Panc1 (cell line): ENCODE data around the gene LTB4R2. TPM values are rescaled to one million over a fixed set of nuclear protein-coding genes. Genes with fewer than 3 reads are reported as not detected.
"Not testable (repeated sequence)": the region's sequence is repeated elsewhere in the genome, so short reads cannot be mapped to it uniquely, and the experiment has no call there.

ENCODE experiments used
- ATAC-seq: fragments of 200-7000 bp; cut with Tn5 transposase; 2 replicates; pipeline ENCODE4 v1.9.1; 2020; ENCODE audit warnings: mild to moderate bottlenecking, moderate library complexity
- BruUV-seq: library from RNA; stranded (reverse); fragments of 400-500 nt; replicated peaks from 2 replicates; lab custom pipeline; 2021; lab: Mats Ljungman, UMichigan
- CTCF ChIA-PET: fragments of 300-600 bp; sonication (Branson Sonifier 250); formaldehyde crosslinking; loops from one replicate; lab custom pipeline; 2022; ENCODE audit warnings: antibody characterized with exemption; lab: Charles Lee
- POLR2A ChIA-PET: fragments of 300-600 bp; sonication (Branson Sonifier 250); formaldehyde crosslinking; loops from one replicate; lab custom pipeline; 2022; ENCODE audit warnings: antibody characterized with exemption; lab: Charles Lee
- DNase-seq: peaks from one replicate; pipeline ENCODE4 v3.0.0-alpha.2; 2010; ENCODE audit warnings: low read depth, low spot score
- H3K27ac ChIP-seq: 2 replicates; pipeline ENCODE4 v1.5.1; 2011; ENCODE audit warnings: mild to moderate bottlenecking, low read length, inconsistent platforms
- H3K27me3 ChIP-seq: fragments of 200-500 bp; sonication (Bioruptor generic); 2 replicates; pipeline ENCODE4 v1.6.0; 2014; ENCODE audit warnings: low read length, inconsistent platforms; ENCODE audit not compliant: control insufficient read depth, insufficient read depth
- H3K36me3 ChIP-seq: fragments of 200-500 bp; sonication (Bioruptor generic); 2 replicates; pipeline ENCODE4 v1.5.1; 2014; ENCODE audit warnings: inconsistent platforms, mild to moderate bottlenecking, low read length, moderate library complexity; ENCODE audit not compliant: control insufficient read depth, insufficient read depth
- H3K4me1 ChIP-seq: 2 replicates; pipeline ENCODE4 v1.5.1; 2011; ENCODE audit warnings: inconsistent platforms, mild to moderate bottlenecking, low read length, moderate library complexity; ENCODE audit not compliant: control insufficient read depth, insufficient read depth
- H3K4me3 ChIP-seq, 2 experiments: 2 replicates each; pipeline ENCODE4 v1.5.1; 2011 to 2012; ENCODE audit warnings: low read depth in 2 of 2, low read length in 2 of 2, mild to moderate bottlenecking in 2 of 2, inconsistent platforms in 1 of 2, moderate library complexity in 1 of 2
- H3K9me3 ChIP-seq: fragments of 200-500 bp; sonication (Bioruptor generic); 2 replicates; pipeline ENCODE4 v1.5.1; 2014; ENCODE audit warnings: low read depth, mild to moderate bottlenecking, inconsistent platforms, low read length, moderate library complexity; ENCODE audit not compliant: control insufficient read depth, insufficient read depth
- POLR2AphosphoS5 ChIP-seq: IDR thresholded peaks from 2 replicates; pipeline ENCODE4 v1.6.1; 2012; ENCODE audit warnings: mild to moderate bottlenecking, low read depth, low read length, moderate library complexity
- SIN3A ChIP-seq: IDR thresholded peaks from 2 replicates; pipeline ENCODE4 v1.6.1; 2012; ENCODE audit warnings: low read depth, mild to moderate bottlenecking, low read length, moderate library complexity, borderline replicate concordance; ENCODE audit not compliant: insufficient read depth
- TCF7L2 ChIP-seq: IDR thresholded peaks from 2 replicates; pipeline ENCODE4 v1.6.1; 2011; ENCODE audit warnings: mild to moderate bottlenecking, low read depth, low read length, inconsistent platforms
- in situ Hi-C: cut with HindIII; loops from 2 replicates; pipeline ENCODE4 v1.10.0; 2016; ENCODE audit warnings: low sequenced_read_pairs, low pct_unique_long_range_greater_than_20kb
- intact Hi-C: fragments of 100-400 bp; cut with micrococcal nuclease; formaldehyde crosslinking; loops from one replicate; pipeline ENCODE4 v1.10.0; 2022; ENCODE audit not compliant: unreplicated experiment
- total RNA-seq: library from RNA; stranded (reverse); gene quantifications from one replicate; pipeline ENCODE4 v1.2.1, GENCODE V29; 2021; ENCODE audit not compliant: unreplicated experiment
- TF ChIP-seq, protein P1 (sequence below): fragments of 450-650 bp; IDR thresholded peaks from 2 replicates; pipeline ENCODE4 v1.5.1; 2017; ENCODE audit warnings: mild to moderate bottlenecking
- TF ChIP-seq, protein P2 (sequence below), 2 experiments: IDR thresholded peaks; 2 replicates each; pipeline ENCODE4 v1.6.1; 2011 to 2012; ENCODE audit warnings: low read depth in 2 of 2, control low read depth in 1 of 2, low read length in 1 of 2, mild to moderate bottlenecking in 1 of 2, moderate library complexity in 1 of 2; ENCODE audit not compliant: insufficient read depth in 1 of 2

Gene LTB4R2
- total RNA-seq, 1 experiment from 2014 or later: 6.9 TPM

DNA sequence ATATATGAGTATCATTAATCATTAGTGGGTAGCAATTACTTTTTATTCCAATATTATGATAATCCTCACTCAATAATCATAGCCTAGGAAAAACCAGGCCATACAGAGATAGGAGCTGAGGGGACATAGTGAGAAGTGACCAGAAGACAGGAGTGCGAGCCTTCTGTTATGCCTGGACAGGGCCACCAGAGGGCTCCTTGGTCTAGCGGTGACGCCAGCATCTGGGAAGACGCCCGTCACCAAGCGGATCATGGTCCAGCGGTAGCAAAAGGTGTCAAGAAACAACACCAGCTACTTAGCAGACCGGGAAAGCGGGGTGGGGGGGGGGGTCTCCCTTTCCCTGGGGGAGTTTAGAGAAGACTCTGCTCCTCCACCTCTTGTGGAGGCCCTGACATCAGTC, 18.0 kb downstream of the LTB4R2 start:
- H3K36me3 ChIP-seq, DNase-seq, BruUV-seq, H3K27me3 ChIP-seq, H3K9me3 ChIP-seq, ATAC-seq, POLR2A ChIA-PET, H3K4me3 ChIP-seq, H3K4me1 ChIP-seq, in situ Hi-C loops, H3K27ac ChIP-seq, intact Hi-C loops: not testable (repeated sequence)
- CTCF ChIA-PET: interaction anchor here (1.2 kb wide), 1 partner anchor 104 kb away, joined by 3 read pairs; no protein-coding TSS in a partner anchor
- TF ChIP-seq, protein P1, sequence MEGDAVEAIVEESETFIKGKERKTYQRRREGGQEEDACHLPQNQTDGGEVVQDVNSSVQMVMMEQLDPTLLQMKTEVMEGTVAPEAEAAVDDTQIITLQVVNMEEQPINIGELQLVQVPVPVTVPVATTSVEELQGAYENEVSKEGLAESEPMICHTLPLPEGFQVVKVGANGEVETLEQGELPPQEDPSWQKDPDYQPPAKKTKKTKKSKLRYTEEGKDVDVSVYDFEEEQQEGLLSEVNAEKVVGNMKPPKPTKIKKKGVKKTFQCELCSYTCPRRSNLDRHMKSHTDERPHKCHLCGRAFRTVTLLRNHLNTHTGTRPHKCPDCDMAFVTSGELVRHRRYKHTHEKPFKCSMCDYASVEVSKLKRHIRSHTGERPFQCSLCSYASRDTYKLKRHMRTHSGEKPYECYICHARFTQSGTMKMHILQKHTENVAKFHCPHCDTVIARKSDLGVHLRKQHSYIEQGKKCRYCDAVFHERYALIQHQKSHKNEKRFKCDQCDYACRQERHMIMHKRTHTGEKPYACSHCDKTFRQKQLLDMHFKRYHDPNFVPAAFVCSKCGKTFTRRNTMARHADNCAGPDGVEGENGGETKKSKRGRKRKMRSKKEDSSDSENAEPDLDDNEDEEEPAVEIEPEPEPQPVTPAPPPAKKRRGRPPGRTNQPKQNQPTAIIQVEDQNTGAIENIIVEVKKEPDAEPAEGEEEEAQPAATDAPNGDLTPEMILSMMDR: peak; percentile 76

DNA sequence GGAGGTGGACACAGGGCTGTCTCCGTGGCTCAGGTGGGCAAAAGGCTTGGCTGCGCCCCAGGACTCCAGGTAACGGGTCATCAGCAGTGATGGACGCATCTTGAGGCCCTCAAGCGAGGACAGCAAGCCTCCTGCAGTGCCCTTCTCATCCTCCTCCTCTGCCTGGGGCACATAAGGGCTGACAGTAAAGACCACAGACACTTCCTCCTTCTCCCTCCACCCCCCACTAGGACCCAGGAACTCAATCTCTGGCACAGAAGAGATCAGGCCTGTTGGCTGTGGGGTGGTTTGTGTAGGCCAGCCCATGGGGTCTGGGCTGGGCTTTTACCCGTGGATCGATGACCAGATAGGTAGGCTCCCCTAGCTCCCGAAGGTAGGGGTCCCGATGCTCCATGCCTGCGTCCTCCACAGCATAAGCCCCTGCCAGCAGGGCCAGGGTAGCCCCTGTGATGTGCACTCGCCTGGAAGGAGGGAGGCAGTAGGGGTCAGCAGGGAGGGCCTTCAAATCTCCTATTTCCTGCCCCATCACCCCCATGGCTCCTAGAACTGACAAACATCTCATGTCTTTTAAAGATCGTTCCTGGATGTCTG, 19.2 kb downstream of the LTB4R2 start:
- TF ChIP-seq SIN3A (no peak), POLR2AphosphoS5 (no peak)
- TF ChIP-seq, protein P1: no peak
- intact Hi-C loops (no loop called here), in situ Hi-C loops (no loop called here)
- BruUV-seq: no TSS peak
- ATAC-seq (no peak), DNase-seq (no peak)
- no peak overlapping the region for H3K4me3 ChIP-seq
- H3K4me1 ChIP-seq: peaks cover 3% of the 10 kb centered on the region; the same call in 1 of the 2 replicates
- H3K27me3 ChIP-seq: no peaks in the 10 kb centered on the region
- H3K27ac ChIP-seq: no peak overlapping the region
- POLR2A ChIA-PET: no interaction called here
- no peaks in the 10 kb centered on the region for H3K36me3 ChIP-seq
- CTCF ChIA-PET: no interaction called here
- no peaks in the 10 kb centered on the region for H3K9me3 ChIP-seq

DNA sequence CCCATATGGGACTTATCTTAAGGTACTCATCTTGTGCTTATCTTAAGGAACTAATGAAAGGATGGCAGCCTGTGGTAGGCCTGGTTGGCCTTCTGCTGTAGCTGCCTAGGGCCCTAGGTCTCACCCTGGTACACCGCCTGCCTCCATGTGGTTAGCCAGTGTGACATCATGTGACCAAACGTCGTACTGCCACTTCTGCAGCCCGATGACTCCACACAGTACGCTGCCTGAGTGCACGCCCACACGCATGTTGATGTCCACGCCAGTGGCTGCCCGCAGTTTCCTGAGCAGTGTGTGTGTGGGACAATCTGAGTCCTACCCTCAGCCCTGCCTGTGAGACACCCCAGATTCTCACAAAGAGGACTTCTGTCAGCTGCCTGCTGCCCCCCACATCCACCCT, 19.8 kb downstream of the LTB4R2 start:
- no peak for TF ChIP-seq SIN3A
- TF ChIP-seq TCF7L2: no peak
- TF ChIP-seq POLR2AphosphoS5: no peak
- TF ChIP-seq, protein P2, sequence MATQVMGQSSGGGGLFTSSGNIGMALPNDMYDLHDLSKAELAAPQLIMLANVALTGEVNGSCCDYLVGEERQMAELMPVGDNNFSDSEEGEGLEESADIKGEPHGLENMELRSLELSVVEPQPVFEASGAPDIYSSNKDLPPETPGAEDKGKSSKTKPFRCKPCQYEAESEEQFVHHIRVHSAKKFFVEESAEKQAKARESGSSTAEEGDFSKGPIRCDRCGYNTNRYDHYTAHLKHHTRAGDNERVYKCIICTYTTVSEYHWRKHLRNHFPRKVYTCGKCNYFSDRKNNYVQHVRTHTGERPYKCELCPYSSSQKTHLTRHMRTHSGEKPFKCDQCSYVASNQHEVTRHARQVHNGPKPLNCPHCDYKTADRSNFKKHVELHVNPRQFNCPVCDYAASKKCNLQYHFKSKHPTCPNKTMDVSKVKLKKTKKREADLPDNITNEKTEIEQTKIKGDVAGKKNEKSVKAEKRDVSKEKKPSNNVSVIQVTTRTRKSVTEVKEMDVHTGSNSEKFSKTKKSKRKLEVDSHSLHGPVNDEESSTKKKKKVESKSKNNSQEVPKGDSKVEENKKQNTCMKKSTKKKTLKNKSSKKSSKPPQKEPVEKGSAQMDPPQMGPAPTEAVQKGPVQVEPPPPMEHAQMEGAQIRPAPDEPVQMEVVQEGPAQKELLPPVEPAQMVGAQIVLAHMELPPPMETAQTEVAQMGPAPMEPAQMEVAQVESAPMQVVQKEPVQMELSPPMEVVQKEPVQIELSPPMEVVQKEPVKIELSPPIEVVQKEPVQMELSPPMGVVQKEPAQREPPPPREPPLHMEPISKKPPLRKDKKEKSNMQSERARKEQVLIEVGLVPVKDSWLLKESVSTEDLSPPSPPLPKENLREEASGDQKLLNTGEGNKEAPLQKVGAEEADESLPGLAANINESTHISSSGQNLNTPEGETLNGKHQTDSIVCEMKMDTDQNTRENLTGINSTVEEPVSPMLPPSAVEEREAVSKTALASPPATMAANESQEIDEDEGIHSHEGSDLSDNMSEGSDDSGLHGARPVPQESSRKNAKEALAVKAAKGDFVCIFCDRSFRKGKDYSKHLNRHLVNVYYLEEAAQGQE (IDR thresholded peaks at IDR 0.05; ENCODE audit: insufficient read depth in 1 of 2, low read depth in 2 of 2, low read length in 1 of 2): no peak
- TF ChIP-seq, protein P1: no peak
- in situ Hi-C loops (loop anchor here (10.0 kb wide), 1 partner anchor 105 kb away; no protein-coding TSS in a partner anchor), intact Hi-C loops (no loop called here)
- Histone ChIP-seq H3K27me3 (no peaks in the 10 kb centered on the region), H3K36me3 (no peaks in the 10 kb centered on the region), H3K4me1 (peaks cover 3% of the 10 kb centered on the region; the same call in 1 of the 2 replicates), H3K4me3 (no peak overlapping the region), H3K9me3 (no peaks in the 10 kb centered on the region), H3K27ac (no peak overlapping the region)
- DNase-seq: no peak
- POLR2A ChIA-PET: no interaction called here
- BruUV-seq: no TSS peak
- CTCF ChIA-PET: no interaction called here
- ATAC-seq: no peak
